ENCODE data around the gene TCF7. TPM values are rescaled to one million over a fixed set of nuclear protein-coding genes. Genes with fewer than 3 reads are reported as not detected.

TCF7 gene
- total RNA-seq, 1 experiment from 2014 or later: 18.2 TPM

GRCh38 chr5:134070725-134071613 lies 43.5 kb upstream of the TCF7 start:
- Histone ChIP-seq H3K4me1 (ENCODE audit: insufficient read depth, low read length) (no peaks in the 10 kb centered on the region), H2AFZ (ENCODE audit: low read length) (peak overlapping the region; percentile 15), H4K5ac (ENCODE audit: insufficient read length, low read depth, low read length) (no peak overlapping the region), H3T11ph (ENCODE audit: low read length) (no peak overlapping the region), H3K9me3 (ENCODE audit: control insufficient read depth, low read depth, low read length) (no peaks in the 10 kb centered on the region), H3K4ac (ENCODE audit: low read depth, low read length) (no peak overlapping the region), H2BK15ac (ENCODE audit: low read depth, low read length) (no peak overlapping the region), H3K79me1 (ENCODE audit: insufficient read depth, low read depth, low read length, poor library complexity, severe bottlenecking) (no peaks in the 10 kb centered on the region), H2BK20ac (ENCODE audit: low read depth, low read length, poor library complexity, severe bottlenecking) (no peak overlapping the region), H3K23me2 (ENCODE audit: insufficient read length, low read depth, low read length, poor library complexity, severe bottlenecking) (peaks cover 9% of the 10 kb centered on the region), H2BK5ac (ENCODE audit: insufficient read length, low read length) (no peak overlapping the region), H3K23ac (ENCODE audit: insufficient read length, low read depth, low read length) (no peak overlapping the region), H2BK12ac (ENCODE audit: insufficient read length, low read depth, low read length) (no peak overlapping the region), H4K20me1 (ENCODE audit: control insufficient read depth, insufficient read depth, insufficient read length) (no peaks in the 10 kb centered on the region), H3K56ac (ENCODE audit: insufficient read length, low read depth, low read length) (no peak overlapping the region), H4K8ac (replicated peaks; ENCODE audit: insufficient read length, low read depth, low read length) (no peak overlapping the region), H3K14ac (ENCODE audit: insufficient read depth, low read length) (peak overlapping the region; percentile 58), H3K79me2 (ENCODE audit: insufficient read depth, low read length) (no peaks in the 10 kb centered on the region), H4K91ac (ENCODE audit: insufficient read length, low read depth, low read length) (no peak overlapping the region), H3K27me3 (ENCODE audit: insufficient read depth, low read length) (no peaks in the 10 kb centered on the region; the same call in 1 of the 2 replicates), H3K4me2 (ENCODE audit: insufficient read depth, insufficient read length, low read length) (peak overlapping the region; percentile 47), H3K18ac (ENCODE audit: insufficient read length, low read depth, low read length) (no peak overlapping the region), H3K9ac (ENCODE audit: extremely low read depth, insufficient read length, low read length) (no peak overlapping the region), H2AK5ac (ENCODE audit: insufficient read length, low read length) (no peak overlapping the region), H3K27ac (ENCODE audit: insufficient read length, low read depth, low read length) (no peak overlapping the region), H2BK120ac (ENCODE audit: low read depth, low read length, poor library complexity, severe bottlenecking) (no peak overlapping the region)
- Mint-ChIP-seq H3K36me3 (ENCODE audit: insufficient read depth in 1 of 3, low read depth in 3 of 3) (no peaks in the 10 kb centered on the region), H3K4me3 (peak overlapping the region; percentile 48 to 76), H3K9me3 (no peaks in the 10 kb centered on the region), H3K27ac (no peak overlapping the region), H3K27me3 (ENCODE audit: low read depth) (peaks cover 28% of the 10 kb centered on the region), H3K4me1 (peaks cover 22 to 36% of the 10 kb centered on the region in 2 experiments)
- no CpG with 5 or more reads among the region's 46 CpGs for WGBS (ENCODE audit: extremely low coverage, insufficient read length, low lambda C conversion rate)
- DNase-seq: peak; percentile 82
- TF ChIP-seq, protein P1, sequence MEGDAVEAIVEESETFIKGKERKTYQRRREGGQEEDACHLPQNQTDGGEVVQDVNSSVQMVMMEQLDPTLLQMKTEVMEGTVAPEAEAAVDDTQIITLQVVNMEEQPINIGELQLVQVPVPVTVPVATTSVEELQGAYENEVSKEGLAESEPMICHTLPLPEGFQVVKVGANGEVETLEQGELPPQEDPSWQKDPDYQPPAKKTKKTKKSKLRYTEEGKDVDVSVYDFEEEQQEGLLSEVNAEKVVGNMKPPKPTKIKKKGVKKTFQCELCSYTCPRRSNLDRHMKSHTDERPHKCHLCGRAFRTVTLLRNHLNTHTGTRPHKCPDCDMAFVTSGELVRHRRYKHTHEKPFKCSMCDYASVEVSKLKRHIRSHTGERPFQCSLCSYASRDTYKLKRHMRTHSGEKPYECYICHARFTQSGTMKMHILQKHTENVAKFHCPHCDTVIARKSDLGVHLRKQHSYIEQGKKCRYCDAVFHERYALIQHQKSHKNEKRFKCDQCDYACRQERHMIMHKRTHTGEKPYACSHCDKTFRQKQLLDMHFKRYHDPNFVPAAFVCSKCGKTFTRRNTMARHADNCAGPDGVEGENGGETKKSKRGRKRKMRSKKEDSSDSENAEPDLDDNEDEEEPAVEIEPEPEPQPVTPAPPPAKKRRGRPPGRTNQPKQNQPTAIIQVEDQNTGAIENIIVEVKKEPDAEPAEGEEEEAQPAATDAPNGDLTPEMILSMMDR (conservative IDR thresholded peaks at IDR 0.05): no peak; the same call in 2 of the 3 replicates

Data from H9 (cell line).